GM12891 (cell line): ENCODE results near the gene INMT.

Experiments
- POLR2A ChIP-seq: IDR thresholded peaks from 2 replicates; pipeline ENCODE4 v1.6.1; 2011; ENCODE audit warnings: low read depth, low read length, control low read depth
- POLR2AphosphoS5 ChIP-seq: IDR thresholded peaks from 2 replicates; pipeline ENCODE4 v1.6.1; 2011; ENCODE audit warnings: low read depth, low read length, control low read depth
- POU2F2 ChIP-seq: IDR thresholded peaks from 2 replicates; pipeline ENCODE4 v1.6.1; 2011; ENCODE audit warnings: low read depth, mild to moderate bottlenecking, control low read depth, low read length, moderate library complexity
- TAF1 ChIP-seq: IDR thresholded peaks from 2 replicates; pipeline ENCODE4 v1.6.1; 2011; ENCODE audit warnings: low read depth, low read length, control low read depth

DNA sequence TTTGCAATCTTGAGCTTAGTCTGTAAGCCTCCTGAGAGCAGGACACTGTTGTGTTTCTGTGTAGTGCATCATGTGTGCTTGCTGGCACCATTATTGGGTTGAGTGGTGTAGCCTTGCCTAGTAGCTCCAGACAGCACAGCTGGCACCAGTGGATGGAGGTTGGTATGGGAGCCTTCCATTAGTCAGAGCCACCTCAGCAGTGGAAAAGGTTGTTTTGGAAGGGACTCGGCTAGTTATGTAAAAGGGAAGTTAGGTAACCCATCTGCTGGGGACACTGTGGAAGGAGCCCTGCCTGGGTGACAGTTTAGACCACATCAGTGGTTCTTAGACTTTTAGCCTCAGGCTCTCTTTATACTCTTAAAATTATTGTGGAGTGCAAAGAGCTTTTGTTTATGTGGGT lies 35.6 kb downstream of the INMT start:
- TF ChIP-seq POU2F2 (no peak), TAF1 (no peak), POLR2A (no peak), POLR2AphosphoS5 (no peak)
